HG03354 (cell line): ENCODE measurements around the gene SFTPA2.
"Not testable (repeated sequence)": the region's sequence is repeated elsewhere in the genome, so short reads cannot be mapped to it uniquely, and the experiment has no call there.

Experiments used
- ATAC-seq: cut with Tn5 transposase; IDR thresholded peaks from one replicate; pipeline ENCODE4 v1.9.1; 2021; ENCODE audit warnings: mild to moderate bottlenecking; ENCODE audit not compliant: unreplicated experiment, poor library complexity, severe bottlenecking

Gene SFTPA2

DNA sequence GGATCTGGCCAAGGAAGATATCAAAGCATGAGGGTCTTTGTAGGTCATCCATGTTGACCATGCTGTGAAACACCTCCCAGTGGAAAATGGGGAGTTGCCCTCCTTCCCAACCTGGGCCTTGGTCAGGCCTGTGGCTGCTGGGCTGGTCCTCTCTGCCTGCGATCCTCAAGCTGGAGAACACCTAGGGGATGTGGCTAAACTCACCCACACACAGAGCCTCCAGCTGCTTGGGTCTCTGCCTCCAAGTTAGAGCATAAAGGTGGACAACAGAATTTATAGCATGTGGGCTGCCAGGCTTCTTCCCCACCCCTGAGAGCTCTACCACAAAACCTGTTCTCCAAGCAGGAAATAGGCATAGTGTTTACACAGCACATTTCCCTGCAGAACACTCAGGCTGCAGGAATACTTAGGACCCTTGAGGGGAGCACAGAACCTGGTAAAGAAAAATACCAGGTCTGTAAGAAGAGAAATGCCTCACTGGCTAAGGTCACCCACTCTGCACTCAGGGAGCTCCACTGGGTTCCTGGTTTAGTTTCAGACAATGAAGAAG, at the start of gene SFTPA2:
Gene SFTPA2 (minus strand): TSS at position 248 of the 550 bp plus-strand sequence. CDS start 924 bp downstream, outside the sequence.
- ATAC-seq, result no peak

- peak; percentile 64 for ATAC-seq
Observed at GRCh38 chr10:79608505-79609375, 48.5 kb upstream of the SFTPA2 start.

- no peak for ATAC-seq
Observed at GRCh38 chr10:79605308-79605707, 45.1 kb upstream of the SFTPA2 start.

DNA sequence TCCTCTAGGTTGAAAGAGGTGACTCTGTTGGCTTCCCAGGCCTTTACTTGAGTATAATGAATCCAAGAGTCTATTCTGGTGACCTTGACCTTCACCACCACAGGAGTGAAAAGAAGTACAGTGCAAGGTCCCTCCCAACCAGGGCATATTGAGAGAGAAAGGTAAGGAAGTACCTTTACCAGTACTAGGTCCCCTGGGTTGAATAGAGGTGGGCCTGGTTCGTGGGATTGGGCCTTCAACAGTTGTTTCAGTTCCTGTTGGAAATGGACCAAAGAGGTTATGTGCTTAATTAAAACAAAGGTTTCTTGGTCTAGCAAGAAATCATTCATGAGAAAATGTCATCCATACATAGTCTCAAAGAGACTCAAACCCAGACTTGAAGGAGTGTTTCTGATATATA, 44.1 kb upstream of the SFTPA2 start:
- no peak for ATAC-seq

DNA sequence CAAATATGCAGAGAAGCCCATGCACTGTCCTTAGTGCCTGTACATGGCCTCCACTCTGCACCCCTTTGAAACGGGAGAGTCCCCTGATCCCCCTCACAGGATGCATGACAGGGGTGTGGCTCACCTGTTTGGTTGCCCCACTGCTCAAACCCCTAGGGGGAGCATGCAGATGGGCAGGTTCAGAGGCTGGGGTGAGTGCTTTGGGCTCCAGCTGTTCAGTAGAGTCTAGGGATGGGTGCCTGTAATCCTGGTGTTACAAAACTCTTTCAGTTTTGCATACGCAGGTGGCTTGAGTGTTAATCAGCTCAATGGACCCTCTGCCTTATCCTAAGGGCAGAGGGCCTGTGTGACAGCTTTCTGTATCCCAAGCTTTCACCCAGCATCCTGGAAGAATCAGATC, 42.7 kb upstream of the SFTPA2 start:
- no peak for ATAC-seq

- ATAC-seq, result no peak
Observed at GRCh38 chr10:79601939-79602338, 41.7 kb upstream of the SFTPA2 start.

- ATAC-seq, result not testable (repeated sequence)
Observed at GRCh38 chr10:79599644-79600043, 39.4 kb upstream of the SFTPA2 start.

- no peak for ATAC-seq
Observed at GRCh38 chr10:79595510-79595909, 35.3 kb upstream of the SFTPA2 start.

DNA sequence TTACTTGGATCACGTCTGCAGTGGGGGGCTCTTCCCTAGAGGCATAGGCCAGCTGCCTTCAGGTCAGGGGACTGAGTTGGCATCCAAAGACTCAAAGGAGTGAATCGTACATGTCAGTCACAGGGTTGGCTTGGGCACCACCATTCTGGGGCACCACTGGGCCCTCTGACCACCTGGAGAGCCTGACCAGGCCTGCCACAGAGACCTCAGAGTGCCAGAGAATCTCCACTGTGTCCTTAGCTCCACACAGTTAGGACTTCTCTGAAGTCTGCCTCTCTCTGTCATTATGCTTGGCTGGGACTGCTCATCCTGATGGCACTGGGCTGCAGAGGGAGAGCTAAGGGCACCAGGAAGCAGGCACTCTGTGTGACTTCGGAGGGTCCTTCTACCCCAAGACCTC, 34.4 kb upstream of the SFTPA2 start:
- ATAC-seq, result not testable (repeated sequence)

DNA sequence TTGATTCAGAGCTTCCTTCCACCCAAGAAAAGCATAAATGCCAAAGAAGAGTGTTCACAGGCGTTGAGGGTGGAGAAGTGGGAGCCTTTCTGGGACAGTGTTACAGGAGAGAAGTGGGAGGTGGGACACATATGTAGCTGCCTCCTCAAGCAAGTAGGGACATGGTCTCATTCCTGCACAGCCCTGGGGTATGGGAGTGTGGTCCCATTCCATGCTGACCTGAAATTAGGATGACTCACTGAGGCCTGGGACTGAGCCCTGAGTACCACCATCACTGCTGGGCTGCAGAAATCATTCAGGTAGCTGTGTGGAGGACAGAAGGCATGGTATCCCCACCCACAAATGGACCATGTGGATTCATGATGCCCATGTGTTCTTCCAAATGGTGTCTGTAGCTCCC, 33.2 kb upstream of the SFTPA2 start:
- ATAC-seq, result no peak

DNA sequence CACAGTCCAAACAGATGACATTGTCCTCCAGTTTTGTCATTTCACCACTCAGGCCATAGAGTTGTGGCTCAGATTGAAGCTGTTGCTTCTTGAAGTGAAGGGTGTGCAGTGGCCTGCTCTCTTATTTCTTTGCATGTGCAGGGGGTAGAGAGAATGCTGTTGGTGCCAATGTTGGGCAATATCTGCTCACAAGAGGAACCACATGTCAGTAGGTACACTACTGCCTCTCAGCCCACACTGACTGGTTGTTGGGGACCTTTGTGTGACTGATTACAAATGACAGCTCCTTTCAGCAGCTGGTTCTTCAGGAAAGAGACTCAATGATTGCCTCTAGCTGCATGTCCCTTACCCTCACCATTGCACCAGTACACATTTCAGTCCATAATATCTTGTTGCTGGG, 28.6 kb upstream of the SFTPA2 start:
- ATAC-seq, result no peak

- no peak for ATAC-seq
Observed at GRCh38 chr10:79586933-79587332, 26.7 kb upstream of the SFTPA2 start.

DNA sequence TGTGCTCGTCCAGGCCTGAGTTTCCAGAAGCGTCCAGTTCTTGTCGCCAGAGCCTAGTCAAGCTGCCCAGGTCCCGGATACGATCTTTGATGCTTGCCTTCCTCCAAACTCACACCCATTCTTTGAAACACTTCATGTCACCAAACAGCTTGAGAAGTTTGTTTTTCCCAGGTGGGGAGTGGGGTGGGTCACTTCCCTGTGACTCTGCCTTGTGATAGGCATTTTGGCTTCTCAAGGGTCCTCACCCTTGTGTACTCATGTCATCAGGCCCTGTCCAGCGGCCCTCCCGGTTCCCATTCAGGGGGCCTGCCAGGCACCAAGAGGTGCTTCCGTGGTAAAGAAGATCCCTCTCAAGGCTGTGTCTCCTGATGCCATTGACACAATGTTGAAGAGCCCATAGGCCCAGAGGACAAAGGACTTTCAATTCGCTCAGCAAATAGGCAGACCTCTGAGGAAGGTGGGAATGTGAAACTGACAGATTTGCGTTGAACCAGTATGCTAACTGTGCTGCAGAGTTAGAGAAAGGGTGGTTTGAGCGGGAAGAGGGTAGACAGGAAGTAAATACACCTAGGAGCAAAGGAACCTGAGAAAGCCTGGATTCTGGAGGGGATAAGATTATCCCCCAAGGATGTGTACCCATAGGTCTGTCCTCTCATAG, 25.8 kb upstream of the SFTPA2 start:
- ATAC-seq, result no peak

DNA sequence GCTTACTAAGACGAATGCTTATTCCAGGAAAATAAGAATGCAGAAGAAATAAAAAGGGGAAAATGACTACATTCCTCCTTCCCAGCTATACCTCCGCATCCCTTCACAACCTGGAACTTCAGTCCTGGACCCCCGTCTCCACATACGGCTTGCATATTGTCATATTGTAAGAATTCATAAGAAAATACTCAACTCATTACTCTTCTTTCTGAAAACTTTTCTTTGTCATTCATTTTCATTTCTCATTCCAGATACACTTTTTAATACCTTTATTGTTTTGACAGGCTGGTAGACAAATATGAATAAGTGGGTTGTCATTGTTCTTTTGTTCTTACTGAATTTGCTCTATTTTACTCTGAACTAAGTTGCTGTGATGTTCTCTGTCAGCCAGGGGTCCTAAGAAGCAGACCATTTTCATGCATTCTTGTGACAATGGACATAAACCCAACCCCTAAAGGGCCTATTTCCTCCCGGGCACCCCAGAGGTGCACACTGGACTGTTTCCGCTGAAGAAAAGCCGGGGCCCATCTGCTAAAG, 23.3 kb upstream of the SFTPA2 start:
- ATAC-seq, result no peak

GRCh38 chr10:79582954-79583353, 22.7 kb upstream of the SFTPA2 start:
- not testable (repeated sequence) for ATAC-seq

GRCh38 chr10:79582096-79582495, 21.9 kb upstream of the SFTPA2 start:
- no peak for ATAC-seq

DNA sequence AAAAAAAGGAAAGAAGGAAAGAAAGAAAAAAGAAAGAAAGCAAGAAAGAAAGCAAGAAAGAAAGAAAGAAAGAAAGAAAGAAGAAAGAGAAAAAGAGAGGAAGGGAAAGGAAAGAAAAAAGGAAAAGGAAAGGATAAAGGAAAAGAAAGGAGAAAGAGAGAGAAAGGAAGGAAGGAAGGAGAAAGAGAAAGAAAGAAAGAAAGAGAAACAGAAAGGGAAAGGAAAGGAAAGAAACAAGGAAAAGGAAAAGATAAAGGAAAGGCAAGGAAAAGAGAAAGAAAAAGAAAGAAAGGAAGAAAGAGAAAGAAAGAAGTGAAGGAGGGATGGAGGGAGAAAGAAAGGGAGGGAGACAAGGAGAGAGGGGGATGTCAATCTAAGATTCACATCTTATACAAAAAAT, 20.8 kb upstream of the SFTPA2 start:
- no peak for ATAC-seq

- ATAC-seq, result no peak
Observed at GRCh38 chr10:79579361-79579760, 19.2 kb upstream of the SFTPA2 start.

GRCh38 chr10:79570624-79571023, 10.4 kb upstream of the SFTPA2 start:
- ATAC-seq, result not testable (repeated sequence)

- no peak for ATAC-seq
Observed at GRCh38 chr10:79563426-79563825, 3.2 kb upstream of the SFTPA2 start.
